Adrenal gland (tissue), 5 donors: ENCODE data around the gene IFNAR1.

Experiments
- POLR2A ChIP-seq, 2 donors: fragments of 450-650 bp; IDR thresholded peaks; one replicate each; pipeline ENCODE4 v1.6.1; 2017; ENCODE audit warnings: antibody characterized with exemption in 2 of 2, mild to moderate bottlenecking in 2 of 2, moderate library complexity in 1 of 2
- TF ChIP-seq, protein P1 (sequence below), 6 experiments: fragments of 450-650 bp in 4 of 6; fragments of 200-600 bp in 2 of 6; sonication (generic) in 1 of 6; IDR thresholded peaks; 1 replicate in 5 of 6; 2 replicates in 1 of 6; pipeline versions ENCODE4 v1.5.1 to v1.8.0; 2016 to 2021; ENCODE audit warnings: antibody characterized with exemption in 6 of 6, mild to moderate bottlenecking in 2 of 6, moderate library complexity in 1 of 6
- donor health status: DM: no; HTN: no; CAD: no.

DNA sequence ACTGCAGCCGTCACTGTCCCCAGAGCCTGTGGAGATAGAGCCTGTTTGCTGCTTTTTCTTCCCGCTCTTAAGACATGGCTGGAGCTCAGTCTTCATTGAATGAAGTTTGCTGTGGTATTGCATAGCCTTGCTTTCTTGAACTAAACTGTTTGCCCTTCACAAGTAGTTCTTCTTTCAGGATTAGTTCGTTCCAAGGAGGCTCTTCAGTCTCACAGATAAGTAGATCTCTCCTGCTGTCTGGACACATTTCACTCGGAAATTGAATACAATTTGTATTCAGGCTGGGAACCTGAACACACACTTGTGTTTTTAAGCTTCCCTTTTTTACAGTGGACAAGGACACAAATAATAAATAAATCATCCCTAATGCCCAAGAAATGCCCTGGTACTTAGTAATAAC is 34.7 kb downstream of the IFNAR1 start:
- TF ChIP-seq, protein P1, sequence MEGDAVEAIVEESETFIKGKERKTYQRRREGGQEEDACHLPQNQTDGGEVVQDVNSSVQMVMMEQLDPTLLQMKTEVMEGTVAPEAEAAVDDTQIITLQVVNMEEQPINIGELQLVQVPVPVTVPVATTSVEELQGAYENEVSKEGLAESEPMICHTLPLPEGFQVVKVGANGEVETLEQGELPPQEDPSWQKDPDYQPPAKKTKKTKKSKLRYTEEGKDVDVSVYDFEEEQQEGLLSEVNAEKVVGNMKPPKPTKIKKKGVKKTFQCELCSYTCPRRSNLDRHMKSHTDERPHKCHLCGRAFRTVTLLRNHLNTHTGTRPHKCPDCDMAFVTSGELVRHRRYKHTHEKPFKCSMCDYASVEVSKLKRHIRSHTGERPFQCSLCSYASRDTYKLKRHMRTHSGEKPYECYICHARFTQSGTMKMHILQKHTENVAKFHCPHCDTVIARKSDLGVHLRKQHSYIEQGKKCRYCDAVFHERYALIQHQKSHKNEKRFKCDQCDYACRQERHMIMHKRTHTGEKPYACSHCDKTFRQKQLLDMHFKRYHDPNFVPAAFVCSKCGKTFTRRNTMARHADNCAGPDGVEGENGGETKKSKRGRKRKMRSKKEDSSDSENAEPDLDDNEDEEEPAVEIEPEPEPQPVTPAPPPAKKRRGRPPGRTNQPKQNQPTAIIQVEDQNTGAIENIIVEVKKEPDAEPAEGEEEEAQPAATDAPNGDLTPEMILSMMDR (IDR thresholded peaks at IDR 0.05): no peak
- TF ChIP-seq POLR2A (IDR thresholded peaks at IDR 0.05): no peak
